CD4-positive, CD25-positive, alpha-beta regulatory T cell (primary cell): ENCODE results near the gene DPEP2. TPM values are rescaled to one million over a fixed set of nuclear protein-coding genes. Genes with fewer than 3 reads are reported as not detected.

Experiments
- ATAC-seq, 2 donors: fragments of 150-1000 bp; cut with Tn5 transposase; one replicate each; pipeline ENCODE4 v1.10.0; 2021; ENCODE audit warnings: low read depth in 2 of 2, moderate number of reproducible peaks in 2 of 2, moderate library complexity in 1 of 2
- DNase-seq, 3 donors: peaks; one replicate each; pipeline versions ENCODE4 v3.0.0 to v3.0.0-alpha.2; 2012 to 2022; ENCODE audit warnings: mixed read lengths in 1 of 3
- H3K27ac ChIP-seq: one replicate; pipeline ENCODE4 v1.7.0; 2013; ENCODE audit warnings: mild to moderate bottlenecking, low read length; ENCODE audit not compliant: insufficient read depth, poor library complexity, severe bottlenecking
- H3K27me3 ChIP-seq: one replicate; pipeline ENCODE4 v1.7.0; 2013; ENCODE audit warnings: low read length; ENCODE audit not compliant: control insufficient read depth, insufficient read depth
- H3K36me3 ChIP-seq: one replicate; pipeline ENCODE4 v1.7.0; 2013; ENCODE audit warnings: mild to moderate bottlenecking, low read length, moderate library complexity; ENCODE audit not compliant: control insufficient read depth, insufficient read depth
- H3K4me1 ChIP-seq: 2 replicates; pipeline ENCODE4 v1.7.0; 2013; ENCODE audit warnings: mild to moderate bottlenecking, low read length; ENCODE audit not compliant: insufficient read depth, control insufficient read depth, poor library complexity, severe bottlenecking
- H3K4me3 ChIP-seq: one replicate; pipeline ENCODE4 v1.7.0; 2013; ENCODE audit warnings: low read depth, mild to moderate bottlenecking, low read length, moderate library complexity
- H3K9me3 ChIP-seq, 2 experiments: 1 replicate in 1 of 2; 2 replicates in 1 of 2; pipeline ENCODE4 v1.7.0; 2013; ENCODE audit warnings: low read length in 2 of 2, mild to moderate bottlenecking in 1 of 2, moderate library complexity in 1 of 2; ENCODE audit not compliant: control insufficient read depth in 2 of 2
- H3K27ac Mint-ChIP-seq, 3 donors: one replicate each; pipeline ENCODE4 v1.8.0; 2020 to 2022; ENCODE audit warnings: mild to moderate bottlenecking in 3 of 3, mixed read lengths in 3 of 3, moderate library complexity in 2 of 3
- H3K27me3 Mint-ChIP-seq: one replicate; pipeline ENCODE4 v1.8.0; 2022; ENCODE audit warnings: mild to moderate bottlenecking, mixed read lengths
- H3K36me3 Mint-ChIP-seq: one replicate; pipeline ENCODE4 v1.8.0; 2020; ENCODE audit warnings: mixed read lengths
- H3K4me1 Mint-ChIP-seq, 4 donors: one replicate each; pipeline ENCODE4 v1.8.0; 2020 to 2022; ENCODE audit warnings: mixed read lengths in 4 of 4, mild to moderate bottlenecking in 1 of 4
- H3K4me3 Mint-ChIP-seq, 4 donors: one replicate each; pipeline ENCODE4 v1.8.0; 2020 to 2022; ENCODE audit warnings: mild to moderate bottlenecking in 4 of 4, mixed read lengths in 4 of 4, moderate library complexity in 3 of 4
- H3K9me3 Mint-ChIP-seq, 7 donors: one replicate each; pipeline ENCODE4 v1.8.0; 2020 to 2022; ENCODE audit warnings: mixed read lengths in 7 of 7, mild to moderate bottlenecking in 3 of 7, moderate library complexity in 2 of 7
- polyA plus RNA-seq, 4 donors: library from polyadenylated mRNA; unstranded; fragments of 300-500 nt; fragmentation: Illumina TruSeq; gene quantifications; one replicate each; pipeline ENCODE4 v1.2.3, GENCODE V29; 2021
- total RNA-seq: library from RNA; stranded (reverse); gene quantifications from one replicate; pipeline ENCODE4 v1.2.3, GENCODE V29; 2022

The DPEP2 gene
- total and polyA plus RNA-seq, 5 donors from 2014 or later = 52.2 to 70.0 (median 58.0) TPM

DNA sequence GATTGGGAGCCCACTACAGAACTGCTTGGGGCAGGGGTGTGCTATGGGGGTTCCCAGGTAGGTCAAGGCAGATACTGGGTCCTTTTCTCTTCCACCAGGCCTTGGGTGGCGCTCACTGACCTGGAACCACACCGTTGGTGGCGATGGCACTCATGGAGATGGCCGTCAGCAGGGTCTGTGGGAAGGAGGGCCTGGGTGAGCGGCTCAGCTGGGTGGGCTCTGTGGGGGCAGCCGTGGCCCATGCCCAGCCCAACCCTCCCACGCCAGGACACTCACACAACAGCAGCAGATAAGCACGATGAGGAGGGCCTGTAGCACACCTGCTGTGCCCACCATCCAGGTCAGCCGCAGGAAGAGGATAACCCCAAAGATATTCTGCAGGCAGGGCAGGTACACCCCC is 41.7 kb downstream of the DPEP2 start:
- Histone ChIP-seq H3K27me3 (no peaks in the 10 kb centered on the region), H3K27ac (no peak overlapping the region), H3K4me1 (no peaks in the 10 kb centered on the region), H3K4me3 (no peak overlapping the region), H3K36me3 (peaks cover 10% of the 10 kb centered on the region), H3K9me3 (no peaks in the 10 kb centered on the region)
- H3K9me3 Mint-ChIP-seq = no peaks in the 10 kb centered on the region
- no peaks in the 10 kb centered on the region for H3K27me3 Mint-ChIP-seq
- H3K36me3 Mint-ChIP-seq = peaks cover 16% of the 10 kb centered on the region
- no peak overlapping the region for H3K27ac Mint-ChIP-seq
- H3K4me3 Mint-ChIP-seq = no peak overlapping the region
- ATAC-seq (no peak), DNase-seq (no peak)
- H3K4me1 Mint-ChIP-seq = peaks cover 0 to 3% (median 0%) of the 10 kb centered on the region in 4 donors

DNA sequence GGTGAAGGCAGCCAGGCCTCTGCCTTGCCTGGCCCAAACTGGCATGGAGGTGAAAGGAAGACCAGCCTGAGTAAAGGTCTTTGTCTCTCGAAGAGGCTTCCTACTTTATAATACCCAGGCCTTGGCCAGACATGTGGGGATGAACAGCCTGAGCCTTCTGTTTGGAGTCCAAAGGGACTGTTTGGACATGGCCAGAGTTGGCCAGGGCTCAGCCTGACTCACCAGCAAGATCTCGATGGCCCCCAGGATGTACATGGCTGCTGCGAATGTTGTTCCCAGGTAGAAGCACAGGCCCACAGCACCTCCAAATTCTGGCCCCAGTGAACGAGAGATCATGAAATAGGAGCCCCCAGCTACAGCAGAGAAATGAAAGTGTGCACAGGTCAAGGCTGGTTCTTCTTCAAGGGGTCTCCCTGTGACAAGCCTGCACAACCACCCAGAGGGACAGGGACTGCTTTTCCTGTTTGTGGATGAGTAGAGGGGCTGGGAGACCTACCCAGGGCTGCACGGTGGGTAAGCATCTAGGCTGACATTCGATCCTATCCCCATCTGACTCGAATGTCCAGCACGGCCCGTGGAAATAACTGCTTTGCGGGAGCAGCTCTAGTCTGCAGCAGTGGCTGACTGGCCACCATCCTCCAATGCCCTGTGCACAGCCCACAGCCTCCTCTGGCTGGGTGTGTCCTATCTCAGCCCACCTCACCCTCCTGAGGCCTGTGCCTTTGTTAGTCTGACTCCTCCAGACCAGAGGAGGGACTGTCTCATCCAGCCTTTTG is 44.7 kb downstream of the DPEP2 start:
- no peaks in the 10 kb centered on the region for H3K9me3 Mint-ChIP-seq
- H3K4me3 Mint-ChIP-seq = no peak overlapping the region
- no peak for ATAC-seq

DNA sequence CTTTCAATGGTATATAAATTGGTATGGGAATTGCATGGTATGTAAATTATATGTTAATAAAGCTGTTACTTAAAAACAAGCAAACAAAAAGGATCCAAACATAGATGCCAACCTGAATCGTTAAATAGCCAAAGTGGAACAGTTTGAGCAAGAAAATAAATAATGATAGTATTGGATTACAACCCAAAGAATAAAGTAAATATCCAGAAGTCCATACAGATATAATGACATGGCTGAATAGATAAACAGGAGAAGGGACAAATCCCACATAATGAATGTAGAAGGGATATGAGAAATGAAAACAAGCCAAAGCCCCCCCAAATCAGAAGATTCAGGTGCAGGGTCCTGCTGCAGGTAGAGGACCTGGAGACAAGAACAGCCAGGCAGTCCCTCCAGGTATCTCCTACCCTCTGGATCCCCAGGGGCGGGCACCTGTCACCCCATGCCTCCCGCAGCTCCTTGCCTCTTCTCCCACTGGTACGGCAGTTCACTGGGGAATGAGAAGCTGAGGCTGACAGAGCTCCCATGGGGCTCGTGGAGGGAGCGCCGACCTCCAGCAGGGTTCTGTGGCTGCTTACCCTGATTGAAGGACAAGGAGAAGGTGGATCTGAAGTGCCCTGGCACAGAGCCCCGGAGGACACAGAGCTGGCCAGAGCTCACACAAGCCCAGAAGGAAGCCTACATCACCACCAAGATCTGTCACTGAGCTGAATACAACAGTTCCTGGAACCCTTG is 45.5 kb downstream of the DPEP2 start:
- no peak overlapping the region for H3K4me3 ChIP-seq
- H3K27ac ChIP-seq = no peak overlapping the region
- H3K4me3 Mint-ChIP-seq = no peak overlapping the region
- no peaks in the 10 kb centered on the region for H3K9me3 Mint-ChIP-seq
- no peaks in the 10 kb centered on the region for H3K4me1 ChIP-seq
- no peaks in the 10 kb centered on the region for H3K27me3 ChIP-seq
- DNase-seq (no peak), ATAC-seq (no peak)
- H3K27ac Mint-ChIP-seq = peak overlapping the region in 1 of 3 donors; percentile 49
- H3K36me3 Mint-ChIP-seq = peaks cover 16% of the 10 kb centered on the region
- peaks cover 0 to 3% (median 0%) of the 10 kb centered on the region in 4 donors for H3K4me1 Mint-ChIP-seq
- H3K9me3 ChIP-seq = no peaks in the 10 kb centered on the region
- H3K36me3 ChIP-seq = peaks cover 8% of the 10 kb centered on the region
- no peaks in the 10 kb centered on the region for H3K27me3 Mint-ChIP-seq

More for the DNA sequence above, 44.7 kb downstream of the DPEP2 start:
- Histone ChIP-seq H3K9me3 (no peaks in the 10 kb centered on the region), H3K4me1 (no peaks in the 10 kb centered on the region), H3K27me3 (no peaks in the 10 kb centered on the region), H3K27ac (no peak overlapping the region), H3K36me3 (peaks cover 8% of the 10 kb centered on the region), H3K4me3 (no peak overlapping the region)
- Mint-ChIP-seq H3K4me1 (peaks cover 0 to 3% (median 0%) of the 10 kb centered on the region in 4 donors), H3K36me3 (peaks cover 16% of the 10 kb centered on the region), H3K27ac (peak overlapping the region in 1 of 3 donors; percentile 43), H3K27me3 (no peaks in the 10 kb centered on the region)
- DNase-seq = no peak

DNA sequence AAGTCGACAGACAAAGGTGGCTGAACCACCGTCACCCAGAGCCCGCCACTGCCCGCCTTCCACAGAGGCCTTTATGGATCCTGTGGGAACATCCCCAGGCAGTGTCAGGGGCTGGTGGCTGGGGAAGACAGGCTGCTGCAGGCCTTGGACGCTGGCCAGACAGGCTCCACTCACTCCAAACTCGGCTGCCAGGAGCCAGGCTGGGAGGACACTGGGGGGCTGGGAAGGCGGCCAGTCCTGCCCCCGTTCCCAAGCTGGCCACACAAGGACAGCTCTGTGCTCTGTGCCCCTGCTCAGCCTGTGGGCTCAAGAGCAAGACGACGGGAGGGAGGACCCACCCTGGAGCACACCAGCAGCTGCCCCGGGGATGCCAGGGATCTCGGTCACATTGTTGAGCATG is 47.8 kb downstream of the DPEP2 start:
- no peak for ATAC-seq
- DNase-seq = no peak
- Mint-ChIP-seq H3K27ac (peak overlapping the region in 1 of 3 donors; percentile 84), H3K4me3 (no peak overlapping the region), H3K36me3 (peaks cover 9% of the 10 kb centered on the region), H3K4me1 (no peaks in the 10 kb centered on the region), H3K27me3 (no peaks in the 10 kb centered on the region), H3K9me3 (no peaks in the 10 kb centered on the region)
- H3K27ac ChIP-seq = no peak overlapping the region
- peaks cover 8% of the 10 kb centered on the region for H3K36me3 ChIP-seq
- H3K9me3 ChIP-seq = no peaks in the 10 kb centered on the region
- no peak overlapping the region for H3K4me3 ChIP-seq
- H3K4me1 ChIP-seq = no peaks in the 10 kb centered on the region
- H3K27me3 ChIP-seq = no peaks in the 10 kb centered on the region

DNA sequence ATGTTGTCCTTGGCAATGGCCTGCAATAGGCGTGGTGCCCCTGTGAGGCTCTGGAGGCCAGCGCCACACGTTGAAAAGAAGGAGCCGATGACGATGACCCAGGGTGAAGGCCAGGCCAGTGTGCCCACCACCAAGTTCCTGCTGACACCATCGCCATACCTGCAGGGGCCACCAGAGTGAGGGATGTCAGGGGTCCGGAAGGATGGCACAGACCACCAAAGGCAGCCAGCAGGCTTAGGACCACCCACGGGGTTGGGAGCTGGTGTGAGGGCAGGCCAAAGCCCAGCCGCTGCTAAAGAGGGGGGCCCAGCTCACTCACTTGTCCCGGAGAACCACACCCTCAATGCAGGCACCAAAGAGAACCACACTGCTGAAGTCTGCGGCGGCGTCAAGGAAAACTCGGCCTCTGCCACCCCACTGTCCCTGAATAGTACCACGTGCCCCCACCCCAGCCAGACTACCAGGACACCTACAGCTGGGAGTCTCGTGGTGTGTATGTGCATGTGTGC is 48.9 kb downstream of the DPEP2 start:
- H3K27me3 Mint-ChIP-seq = no peaks in the 10 kb centered on the region
- Histone ChIP-seq H3K9me3 (no peaks in the 10 kb centered on the region), H3K36me3 (peaks cover 14% of the 10 kb centered on the region), H3K27me3 (no peaks in the 10 kb centered on the region), H3K4me1 (no peaks in the 10 kb centered on the region), H3K4me3 (no peak overlapping the region), H3K27ac (no peak overlapping the region)
- peaks cover 9% of the 10 kb centered on the region for H3K36me3 Mint-ChIP-seq
- DNase-seq (no peak), ATAC-seq (no peak)
- peak overlapping the region in 1 of 3 donors; percentile 31 for H3K27ac Mint-ChIP-seq
- no peaks in the 10 kb centered on the region for H3K9me3 Mint-ChIP-seq
- H3K4me3 Mint-ChIP-seq = no peak overlapping the region
- no peaks in the 10 kb centered on the region for H3K4me1 Mint-ChIP-seq

DNA sequence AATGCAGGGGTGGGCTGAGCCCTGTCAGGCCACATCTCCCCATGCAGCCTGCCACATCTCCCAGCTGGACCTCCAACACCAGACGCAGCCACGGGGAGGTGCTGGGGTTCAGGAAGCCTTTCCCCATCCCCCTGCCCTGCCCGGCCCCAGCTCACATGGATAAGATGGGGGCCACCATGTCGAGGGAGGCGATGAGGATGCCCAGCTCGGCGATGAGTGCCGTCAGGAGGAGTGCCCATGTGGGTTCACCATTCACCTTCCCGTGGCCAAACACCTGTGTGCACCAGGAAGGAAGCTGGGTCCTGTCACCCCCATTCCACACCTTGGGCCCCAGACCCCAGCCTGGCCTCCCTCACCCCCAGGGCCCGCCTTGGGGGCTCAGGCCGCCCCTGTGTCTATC is 49.6 kb downstream of the DPEP2 start:
- no peak for ATAC-seq
- no peaks in the 10 kb centered on the region for H3K27me3 ChIP-seq
- no peaks in the 10 kb centered on the region for H3K4me1 ChIP-seq
- no peak overlapping the region for H3K27ac Mint-ChIP-seq
- no peaks in the 10 kb centered on the region for H3K27me3 Mint-ChIP-seq
- no peak overlapping the region for H3K27ac ChIP-seq
- no peaks in the 10 kb centered on the region for H3K4me1 Mint-ChIP-seq
- H3K36me3 ChIP-seq = peaks cover 14% of the 10 kb centered on the region
- H3K9me3 ChIP-seq = no peaks in the 10 kb centered on the region
- DNase-seq = no peak
- H3K36me3 Mint-ChIP-seq = peaks cover 9% of the 10 kb centered on the region
- H3K9me3 Mint-ChIP-seq = no peaks in the 10 kb centered on the region
- no peak overlapping the region for H3K4me3 ChIP-seq
- H3K4me3 Mint-ChIP-seq = no peak overlapping the region

DNA sequence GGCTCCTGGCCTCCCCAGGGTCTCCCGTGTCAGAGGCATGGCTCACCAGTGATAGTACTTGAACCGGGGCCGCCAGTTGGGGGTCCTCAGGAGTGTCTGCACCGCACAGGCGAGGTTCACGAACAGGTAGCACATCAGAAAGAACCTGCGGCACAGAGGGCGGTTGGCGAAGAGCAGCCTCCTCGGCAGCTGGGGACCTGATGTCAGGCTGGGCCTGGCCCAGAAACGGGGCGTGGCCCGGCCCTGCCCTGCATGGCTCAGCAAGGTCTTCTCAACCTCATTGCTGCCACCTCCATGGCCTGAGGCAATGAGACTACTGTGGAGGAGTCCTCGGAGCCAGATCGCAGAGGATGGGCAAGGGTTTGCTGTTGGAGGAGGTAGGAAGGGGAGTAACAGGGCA is 51.3 kb downstream of the DPEP2 start:
- H3K9me3 Mint-ChIP-seq = no peaks in the 10 kb centered on the region
- H3K36me3 Mint-ChIP-seq = peaks cover 5% of the 10 kb centered on the region
- ATAC-seq (no peak), DNase-seq (no peak)
- no peaks in the 10 kb centered on the region for H3K4me1 Mint-ChIP-seq
- Histone ChIP-seq H3K27ac (no peak overlapping the region), H3K27me3 (no peaks in the 10 kb centered on the region), H3K36me3 (peaks cover 12% of the 10 kb centered on the region), H3K4me3 (no peak overlapping the region), H3K9me3 (no peaks in the 10 kb centered on the region), H3K4me1 (no peaks in the 10 kb centered on the region)
- H3K27ac Mint-ChIP-seq = peak overlapping the region in 1 of 3 donors; percentile 52
- H3K4me3 Mint-ChIP-seq = no peak overlapping the region
- no peaks in the 10 kb centered on the region for H3K27me3 Mint-ChIP-seq
